GM10266 (cell line): ENCODE results near the gene GANC.
"Not testable (repeated sequence)": the region's sequence is repeated elsewhere in the genome, so short reads cannot be mapped to it uniquely, and the experiment has no call there.

Experiments
- DNase-seq: peaks from one replicate; pipeline ENCODE4 v3.0.0; 2012; ENCODE audit errors: extremely low spot score
- TF ChIP-seq, protein P1 (sequence below): IDR thresholded peaks from 2 replicates; pipeline ENCODE4 v1.5.1; 2012; ENCODE audit warnings: mild to moderate bottlenecking, low read depth; ENCODE audit not compliant: control insufficient read depth, insufficient read depth; ENCODE audit errors: missing control alignments

The GANC gene

DNA sequence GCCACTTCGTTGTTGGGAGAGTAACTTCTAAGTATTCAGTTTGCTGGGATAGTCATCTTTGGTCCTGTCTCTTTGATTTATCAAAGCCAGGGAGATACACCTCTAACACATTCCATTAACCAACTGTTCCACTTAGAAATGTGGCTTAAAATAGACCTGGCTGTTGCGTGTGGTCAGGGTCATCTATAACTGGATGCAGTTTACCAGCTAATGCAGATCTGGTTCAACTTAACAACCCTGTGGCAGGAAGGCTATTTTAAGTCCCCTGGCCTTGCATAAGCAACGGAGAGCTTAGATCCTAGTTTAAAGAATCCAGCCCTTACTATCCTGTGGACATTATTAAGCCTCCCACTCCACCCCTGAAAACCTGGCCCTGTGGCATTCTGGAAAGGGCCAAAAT, 58.2 kb downstream of the GANC start:
- DNase-seq, result no peak
- TF ChIP-seq, protein P1, sequence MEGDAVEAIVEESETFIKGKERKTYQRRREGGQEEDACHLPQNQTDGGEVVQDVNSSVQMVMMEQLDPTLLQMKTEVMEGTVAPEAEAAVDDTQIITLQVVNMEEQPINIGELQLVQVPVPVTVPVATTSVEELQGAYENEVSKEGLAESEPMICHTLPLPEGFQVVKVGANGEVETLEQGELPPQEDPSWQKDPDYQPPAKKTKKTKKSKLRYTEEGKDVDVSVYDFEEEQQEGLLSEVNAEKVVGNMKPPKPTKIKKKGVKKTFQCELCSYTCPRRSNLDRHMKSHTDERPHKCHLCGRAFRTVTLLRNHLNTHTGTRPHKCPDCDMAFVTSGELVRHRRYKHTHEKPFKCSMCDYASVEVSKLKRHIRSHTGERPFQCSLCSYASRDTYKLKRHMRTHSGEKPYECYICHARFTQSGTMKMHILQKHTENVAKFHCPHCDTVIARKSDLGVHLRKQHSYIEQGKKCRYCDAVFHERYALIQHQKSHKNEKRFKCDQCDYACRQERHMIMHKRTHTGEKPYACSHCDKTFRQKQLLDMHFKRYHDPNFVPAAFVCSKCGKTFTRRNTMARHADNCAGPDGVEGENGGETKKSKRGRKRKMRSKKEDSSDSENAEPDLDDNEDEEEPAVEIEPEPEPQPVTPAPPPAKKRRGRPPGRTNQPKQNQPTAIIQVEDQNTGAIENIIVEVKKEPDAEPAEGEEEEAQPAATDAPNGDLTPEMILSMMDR, result no peak

DNA sequence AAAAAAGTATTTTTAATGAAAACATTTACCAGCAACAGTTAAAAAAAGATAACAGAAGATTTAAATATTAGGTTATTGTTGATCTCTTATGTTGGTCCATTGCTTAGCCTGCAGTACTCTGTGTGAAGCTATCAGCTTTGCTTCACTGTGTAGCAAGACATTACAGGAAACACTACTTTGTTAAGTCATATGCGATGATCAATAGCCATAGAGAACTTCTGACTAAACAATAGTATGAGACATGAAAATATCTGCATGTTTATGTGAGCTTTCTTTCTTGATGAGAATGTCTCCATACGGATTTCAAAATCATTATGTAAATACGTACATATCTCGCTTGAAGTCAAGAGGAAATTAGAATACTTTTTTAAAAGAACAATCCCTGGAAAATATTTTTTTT, 59.3 kb downstream of the GANC start:
- TF ChIP-seq, protein P1, result no peak
- DNase-seq, result no peak

DNA sequence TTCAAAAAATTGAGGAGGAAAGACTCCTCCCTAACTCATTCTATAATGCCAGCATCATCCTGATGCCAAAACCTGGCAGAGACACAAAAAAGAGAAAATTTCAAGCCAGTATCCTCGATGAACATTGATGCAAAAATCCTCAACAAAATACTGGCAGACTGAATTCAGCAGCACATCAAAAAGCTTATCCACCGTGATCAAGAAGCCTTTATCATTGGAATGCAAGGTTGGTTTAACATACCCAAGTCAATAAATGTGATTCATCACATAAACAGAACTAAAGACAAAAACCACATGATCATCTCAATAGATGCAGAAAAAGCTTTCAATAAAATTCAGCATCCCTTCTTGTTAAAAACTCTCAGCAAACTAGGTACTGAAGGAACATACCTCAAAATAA, 62.1 kb downstream of the GANC start:
- DNase-seq, result no peak
- TF ChIP-seq, protein P1, result no peak

DNA sequence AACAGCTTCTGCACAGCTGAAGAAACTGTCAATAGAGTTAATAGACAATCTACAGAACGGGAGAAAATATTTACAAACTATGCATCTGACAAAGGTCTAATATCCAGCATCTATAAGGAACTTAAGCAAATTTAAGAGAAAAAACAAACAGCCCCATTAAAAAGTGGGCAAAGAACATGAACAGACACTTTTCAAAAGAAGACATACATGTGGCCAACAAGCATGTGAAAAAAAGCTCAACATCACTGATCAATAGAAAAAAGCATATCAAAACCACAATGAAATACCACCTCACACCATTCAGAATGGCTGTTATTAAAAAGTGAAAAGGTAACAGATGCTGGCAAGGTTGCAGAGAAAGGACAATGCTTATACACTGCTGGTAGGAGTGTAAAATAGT, 63.6 kb downstream of the GANC start:
- not testable (repeated sequence) for DNase-seq

DNA sequence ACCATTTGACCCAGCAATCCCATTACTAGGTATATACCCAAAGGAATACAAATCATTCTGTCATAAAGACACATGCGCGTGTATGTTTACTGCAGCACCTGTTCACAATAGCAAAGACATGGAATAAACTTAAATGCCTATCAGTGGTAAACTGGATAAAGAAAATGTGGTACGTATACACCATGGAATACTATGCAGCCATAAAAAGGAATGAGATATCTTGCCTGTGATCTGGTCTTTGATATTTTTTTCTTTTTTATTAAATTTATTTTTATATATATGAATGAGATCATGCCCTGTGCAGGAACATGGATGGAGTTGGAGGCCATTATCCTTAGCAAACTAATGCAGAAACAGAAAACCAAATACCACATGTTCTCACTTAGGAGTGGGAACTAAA, 64.1 kb downstream of the GANC start:
- not testable (repeated sequence) for DNase-seq

DNA sequence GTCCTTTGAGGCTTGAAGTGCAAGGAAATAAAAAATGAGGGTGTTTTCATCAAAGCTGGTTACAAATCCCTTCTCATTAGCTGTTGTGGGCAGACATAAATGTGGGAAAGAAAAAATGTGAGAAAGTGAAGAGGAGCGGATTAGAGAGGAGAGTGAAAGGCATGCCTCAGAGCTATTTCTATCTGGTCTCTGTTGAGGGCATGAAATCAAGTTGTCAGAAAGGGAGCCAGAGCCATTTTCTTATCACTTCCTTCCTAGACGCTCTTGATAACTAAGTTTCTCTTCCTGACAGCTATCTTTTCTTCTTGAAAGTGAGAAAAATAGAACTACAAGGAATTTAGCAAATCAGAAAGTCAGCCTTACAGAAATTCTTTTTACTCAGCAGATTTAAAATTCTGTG, 65.5 kb downstream of the GANC start:
- DNase-seq, result no peak
- TF ChIP-seq, protein P1, result no peak

DNA sequence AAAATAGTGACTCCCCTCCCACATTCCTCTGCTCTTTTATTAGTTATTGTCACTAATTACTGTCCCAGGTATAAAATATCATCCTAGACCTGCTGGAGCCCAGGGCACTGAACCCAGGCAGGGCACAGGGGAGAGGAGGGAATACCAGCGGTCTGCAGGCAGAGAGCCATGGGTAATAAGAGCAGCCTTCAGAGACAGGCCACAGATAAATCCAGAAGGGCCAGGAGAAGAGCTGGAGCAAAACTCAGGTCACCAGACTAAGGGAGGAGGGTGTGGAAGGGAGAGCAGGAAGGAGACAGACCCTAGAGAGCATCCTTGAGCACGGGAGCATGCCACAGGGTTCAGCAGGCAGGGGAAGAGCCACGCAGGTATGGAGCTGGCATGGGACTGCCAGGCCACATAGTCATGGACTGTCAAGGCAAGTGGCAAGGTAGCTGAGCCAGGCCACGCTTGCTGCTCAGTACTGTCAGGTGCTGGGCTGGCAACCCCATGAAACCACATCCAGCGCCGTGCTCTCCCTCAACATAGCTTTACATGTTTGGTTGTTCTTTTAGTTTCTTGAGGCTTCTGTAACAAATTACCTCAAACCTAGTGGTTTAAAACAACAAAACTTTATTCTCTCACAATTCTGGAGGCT, 70.7 kb downstream of the GANC start:
- TF ChIP-seq, protein P1, result no peak
- DNase-seq, result no peak

GRCh38 chr15:42344763-42345162, 71.8 kb downstream of the GANC start:
- TF ChIP-seq, protein P1, result no peak
- DNase-seq, result no peak

DNA sequence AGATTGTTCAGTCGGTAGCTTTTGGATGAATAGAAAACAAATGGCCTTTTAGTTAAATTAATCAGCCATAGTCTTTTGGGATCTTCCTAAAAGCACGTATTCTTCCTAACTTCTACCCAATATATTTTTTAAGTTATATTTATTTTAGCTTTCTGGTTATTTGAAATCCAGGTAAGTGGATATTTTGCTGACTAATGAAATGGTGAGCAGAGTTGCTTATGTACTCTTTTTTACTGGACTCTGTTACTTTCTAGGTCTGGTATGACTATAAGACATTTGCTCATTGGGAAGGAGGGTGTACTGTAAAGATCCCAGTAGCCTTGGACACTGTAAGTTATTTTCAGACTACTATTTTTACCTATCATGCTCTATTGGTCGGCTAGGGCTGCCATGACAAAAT, 72.5 kb downstream of the GANC start:
- no peak for DNase-seq
- TF ChIP-seq, protein P1, result no peak
